Measurements from ENCODE around the gene LEO1. TPM values are rescaled to one million over a fixed set of nuclear protein-coding genes. Genes with fewer than 3 reads are reported as not detected.

LEO1 gene
- total RNA-seq, 1 experiment from 2014 or later = 30.1 TPM

DNA sequence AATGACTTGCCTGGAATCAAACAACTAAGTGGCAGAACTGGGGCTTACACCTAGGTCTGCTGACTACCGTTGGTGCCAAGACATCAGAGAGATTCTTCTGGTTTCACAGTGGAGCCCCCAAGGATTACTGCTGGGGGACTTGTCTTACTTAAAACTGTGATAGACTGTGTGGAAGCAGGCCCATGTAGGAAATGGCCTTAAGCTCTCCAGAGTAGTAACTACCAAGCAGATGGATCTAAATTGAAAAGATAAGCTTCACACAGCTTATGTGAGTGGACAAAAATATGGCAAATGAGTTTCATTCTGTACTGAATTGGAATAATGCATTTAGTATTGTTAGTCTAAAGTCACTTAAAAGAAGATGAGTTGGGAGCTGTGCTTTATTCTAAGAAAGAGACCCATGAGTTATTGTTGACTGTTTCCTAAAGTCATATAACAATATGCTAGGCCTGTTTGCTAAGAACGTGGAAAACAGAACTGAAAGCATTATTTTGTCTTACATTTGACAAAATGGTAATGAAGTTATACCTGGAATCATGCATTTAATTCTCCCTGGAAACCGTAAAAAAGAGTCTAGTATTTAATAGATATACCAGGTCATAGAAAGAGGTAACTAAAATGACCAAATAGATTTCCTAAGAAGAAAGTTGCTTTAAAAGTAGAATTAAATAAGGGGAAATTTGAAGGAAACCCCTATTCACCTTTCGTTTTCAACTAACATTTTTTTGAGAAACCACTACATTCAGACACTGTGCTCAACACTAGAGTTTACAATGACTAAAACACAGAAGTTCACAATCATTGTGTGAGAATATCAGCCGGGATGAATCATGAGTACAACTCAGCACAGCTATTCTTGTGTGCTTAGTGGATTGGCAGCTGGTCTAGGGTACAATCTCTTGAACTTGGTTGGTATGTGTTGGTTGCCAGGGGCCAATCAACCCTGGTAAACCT lies 34.4 kb upstream of the LEO1 start:
- peaks cover 3% of the 10 kb centered on the region for H3K4me1 ChIP-seq (ENCODE audit: control insufficient read depth, insufficient read depth, low read length)
- CTCF ChIA-PET = interaction anchor here (0.6 kb wide), 1 partner anchor 25 kb away, joined by 3 read pairs; no protein-coding TSS in a partner anchor
- no peaks in the 10 kb centered on the region for H3K36me3 ChIP-seq (ENCODE audit: control insufficient read depth, insufficient read depth, low read length)
- no TSS peak for BruUV-seq (replicated peaks)
- H3K4me3 ChIP-seq (ENCODE audit: low read depth in 2 of 2, low read length in 2 of 2) = no peak overlapping the region
- TF ChIP-seq SIN3A (IDR thresholded peaks at IDR 0.05; ENCODE audit: borderline replicate concordance, insufficient read depth, low read depth, low read length) (no peak), TCF7L2 (IDR thresholded peaks at IDR 0.05; ENCODE audit: low read depth, low read length) (no peak), POLR2AphosphoS5 (IDR thresholded peaks at IDR 0.05; ENCODE audit: low read depth, low read length) (no peak)
- TF ChIP-seq, protein P1, sequence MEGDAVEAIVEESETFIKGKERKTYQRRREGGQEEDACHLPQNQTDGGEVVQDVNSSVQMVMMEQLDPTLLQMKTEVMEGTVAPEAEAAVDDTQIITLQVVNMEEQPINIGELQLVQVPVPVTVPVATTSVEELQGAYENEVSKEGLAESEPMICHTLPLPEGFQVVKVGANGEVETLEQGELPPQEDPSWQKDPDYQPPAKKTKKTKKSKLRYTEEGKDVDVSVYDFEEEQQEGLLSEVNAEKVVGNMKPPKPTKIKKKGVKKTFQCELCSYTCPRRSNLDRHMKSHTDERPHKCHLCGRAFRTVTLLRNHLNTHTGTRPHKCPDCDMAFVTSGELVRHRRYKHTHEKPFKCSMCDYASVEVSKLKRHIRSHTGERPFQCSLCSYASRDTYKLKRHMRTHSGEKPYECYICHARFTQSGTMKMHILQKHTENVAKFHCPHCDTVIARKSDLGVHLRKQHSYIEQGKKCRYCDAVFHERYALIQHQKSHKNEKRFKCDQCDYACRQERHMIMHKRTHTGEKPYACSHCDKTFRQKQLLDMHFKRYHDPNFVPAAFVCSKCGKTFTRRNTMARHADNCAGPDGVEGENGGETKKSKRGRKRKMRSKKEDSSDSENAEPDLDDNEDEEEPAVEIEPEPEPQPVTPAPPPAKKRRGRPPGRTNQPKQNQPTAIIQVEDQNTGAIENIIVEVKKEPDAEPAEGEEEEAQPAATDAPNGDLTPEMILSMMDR (IDR thresholded peaks at IDR 0.05) = no peak
- TF ChIP-seq, protein P2, sequence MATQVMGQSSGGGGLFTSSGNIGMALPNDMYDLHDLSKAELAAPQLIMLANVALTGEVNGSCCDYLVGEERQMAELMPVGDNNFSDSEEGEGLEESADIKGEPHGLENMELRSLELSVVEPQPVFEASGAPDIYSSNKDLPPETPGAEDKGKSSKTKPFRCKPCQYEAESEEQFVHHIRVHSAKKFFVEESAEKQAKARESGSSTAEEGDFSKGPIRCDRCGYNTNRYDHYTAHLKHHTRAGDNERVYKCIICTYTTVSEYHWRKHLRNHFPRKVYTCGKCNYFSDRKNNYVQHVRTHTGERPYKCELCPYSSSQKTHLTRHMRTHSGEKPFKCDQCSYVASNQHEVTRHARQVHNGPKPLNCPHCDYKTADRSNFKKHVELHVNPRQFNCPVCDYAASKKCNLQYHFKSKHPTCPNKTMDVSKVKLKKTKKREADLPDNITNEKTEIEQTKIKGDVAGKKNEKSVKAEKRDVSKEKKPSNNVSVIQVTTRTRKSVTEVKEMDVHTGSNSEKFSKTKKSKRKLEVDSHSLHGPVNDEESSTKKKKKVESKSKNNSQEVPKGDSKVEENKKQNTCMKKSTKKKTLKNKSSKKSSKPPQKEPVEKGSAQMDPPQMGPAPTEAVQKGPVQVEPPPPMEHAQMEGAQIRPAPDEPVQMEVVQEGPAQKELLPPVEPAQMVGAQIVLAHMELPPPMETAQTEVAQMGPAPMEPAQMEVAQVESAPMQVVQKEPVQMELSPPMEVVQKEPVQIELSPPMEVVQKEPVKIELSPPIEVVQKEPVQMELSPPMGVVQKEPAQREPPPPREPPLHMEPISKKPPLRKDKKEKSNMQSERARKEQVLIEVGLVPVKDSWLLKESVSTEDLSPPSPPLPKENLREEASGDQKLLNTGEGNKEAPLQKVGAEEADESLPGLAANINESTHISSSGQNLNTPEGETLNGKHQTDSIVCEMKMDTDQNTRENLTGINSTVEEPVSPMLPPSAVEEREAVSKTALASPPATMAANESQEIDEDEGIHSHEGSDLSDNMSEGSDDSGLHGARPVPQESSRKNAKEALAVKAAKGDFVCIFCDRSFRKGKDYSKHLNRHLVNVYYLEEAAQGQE (IDR thresholded peaks at IDR 0.05; ENCODE audit: insufficient read depth in 1 of 2, low read depth in 2 of 2, low read length in 1 of 2) = no peak
- in situ Hi-C loops (cut with HindIII; ENCODE audit: low pct_unique_long_range_greater_than_20kb, low sequenced_read_pairs) = no loop called here
- H3K9me3 ChIP-seq (ENCODE audit: control insufficient read depth, insufficient read depth, low read depth, low read length) = no peaks in the 10 kb centered on the region
- intact Hi-C loops (cut with micrococcal nuclease; ENCODE audit: unreplicated experiment) = no loop called here
- DNase-seq (ENCODE audit: low read depth, low spot score) = no peak
- H3K27me3 ChIP-seq (ENCODE audit: control insufficient read depth, insufficient read depth, low read length) = no peaks in the 10 kb centered on the region
- H3K27ac ChIP-seq (ENCODE audit: low read length) = no peak overlapping the region
- ATAC-seq = no peak
- POLR2A ChIA-PET = no interaction called here

DNA sequence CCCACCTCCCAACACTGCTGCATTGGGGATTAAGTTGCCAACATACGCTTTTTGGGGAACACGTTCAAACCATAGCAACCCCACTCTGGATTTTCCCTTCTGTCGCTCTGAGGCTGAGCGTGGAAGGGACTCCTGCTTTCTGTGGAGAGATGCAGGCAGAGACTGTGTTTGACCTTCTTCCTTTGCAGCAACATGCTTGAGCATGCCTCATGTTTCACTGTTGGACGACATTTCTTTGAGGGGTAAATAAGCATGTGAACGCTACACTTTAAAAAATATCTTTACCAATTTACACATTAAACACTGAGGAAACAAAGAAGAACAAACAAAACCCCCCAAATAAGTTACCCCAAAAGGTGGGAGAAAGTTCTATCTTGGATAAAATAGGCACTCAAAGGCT lies 33.2 kb upstream of the LEO1 start:
- POLR2A ChIA-PET = no interaction called here
- BruUV-seq (replicated peaks) = no TSS peak
- DNase-seq (ENCODE audit: low read depth, low spot score) (no peak), ATAC-seq (no peak)
- no peaks in the 10 kb centered on the region for H3K9me3 ChIP-seq (ENCODE audit: control insufficient read depth, insufficient read depth, low read depth, low read length)
- in situ Hi-C loops (cut with HindIII; ENCODE audit: low pct_unique_long_range_greater_than_20kb, low sequenced_read_pairs) (no loop called here), intact Hi-C loops (cut with micrococcal nuclease; ENCODE audit: unreplicated experiment) (no loop called here)
- no peak overlapping the region for H3K27ac ChIP-seq (ENCODE audit: low read length)
- H3K36me3 ChIP-seq (ENCODE audit: control insufficient read depth, insufficient read depth, low read length) = no peaks in the 10 kb centered on the region
- TF ChIP-seq SIN3A (IDR thresholded peaks at IDR 0.05; ENCODE audit: borderline replicate concordance, insufficient read depth, low read depth, low read length) (no peak), TCF7L2 (IDR thresholded peaks at IDR 0.05; ENCODE audit: low read depth, low read length) (no peak), POLR2AphosphoS5 (IDR thresholded peaks at IDR 0.05; ENCODE audit: low read depth, low read length) (no peak)
- TF ChIP-seq, protein P1 (IDR thresholded peaks at IDR 0.05) = no peak
- TF ChIP-seq, protein P2 (IDR thresholded peaks at IDR 0.05; ENCODE audit: insufficient read depth in 1 of 2, low read depth in 2 of 2, low read length in 1 of 2) = no peak
- CTCF ChIA-PET = no interaction called here
- H3K4me1 ChIP-seq (ENCODE audit: control insufficient read depth, insufficient read depth, low read length) = no peaks in the 10 kb centered on the region; the same call in 1 of the 2 replicates
- H3K4me3 ChIP-seq (ENCODE audit: low read depth in 2 of 2, low read length in 2 of 2) = no peak overlapping the region
- H3K27me3 ChIP-seq (ENCODE audit: control insufficient read depth, insufficient read depth, low read length) = no peaks in the 10 kb centered on the region
